Peyer's patch (tissue), 4 donors: ENCODE measurements around the gene CCDC126. TPM values are rescaled to one million over a fixed set of nuclear protein-coding genes. Genes with fewer than 3 reads are reported as not detected.

Experiments
- DNase-seq, 3 donors: peaks; one replicate each; pipeline ENCODE4 v3.0.0-alpha.2; 2017 to 2019
- H3K27ac ChIP-seq, 4 donors: fragments of 200-600 bp; sonication (generic); one replicate each; pipeline ENCODE4 v1.5.1; 2016 to 2019
- H3K27me3 ChIP-seq, 2 donors: fragments of 200-600 bp; sonication (generic); one replicate each; pipeline ENCODE4 v1.5.1; 2019
- H3K36me3 ChIP-seq, 3 donors: fragments of 200-600 bp; sonication (generic); one replicate each; pipeline ENCODE4 v1.5.1; 2016 to 2019
- H3K4me1 ChIP-seq, 4 donors: fragments of 200-600 bp; sonication (generic); one replicate each; pipeline ENCODE4 v1.5.1; 2016 to 2019
- H3K4me3 ChIP-seq, 4 donors: fragments of 200-600 bp; sonication (generic); 1 replicate in 3 of 4; 2 replicates in 1 of 4; pipeline ENCODE4 v1.5.1; 2016 to 2019; ENCODE audit warnings: mild to moderate bottlenecking in 1 of 4
- H3K9me3 ChIP-seq, 4 donors: fragments of 200-600 bp; sonication (generic); one replicate each; pipeline ENCODE4 v1.5.1; 2016 to 2019; ENCODE audit warnings: mild to moderate bottlenecking in 1 of 4
- POLR2A ChIP-seq, 2 donors: fragments of 450-650 bp; IDR thresholded peaks; one replicate each; pipeline ENCODE4 v1.5.1; 2017; ENCODE audit warnings: antibody characterized with exemption in 2 of 2, mild to moderate bottlenecking in 2 of 2, moderate library complexity in 2 of 2
- total RNA-seq, 4 donors: library from RNA; depleted of rRNA; stranded (reverse); fragments of >200 nt; gene quantifications; one replicate each; pipeline ENCODE4 v1.1.0, GENCODE V29; 2016
- TF ChIP-seq, protein P1 (sequence below), 6 experiments: fragments of 450-650 bp in 4 of 6; fragments of 200-600 bp in 2 of 6; sonication (generic) in 1 of 6; IDR thresholded peaks; one replicate each; pipeline ENCODE4 v1.5.1; 2017 to 2019; ENCODE audit warnings: antibody characterized with exemption in 6 of 6, mild to moderate bottlenecking in 3 of 6, moderate library complexity in 1 of 6

Gene CCDC126
- total RNA-seq, 4 donors from 2014 or later: 18.5 to 21.4 (median 20.0) TPM

DNA sequence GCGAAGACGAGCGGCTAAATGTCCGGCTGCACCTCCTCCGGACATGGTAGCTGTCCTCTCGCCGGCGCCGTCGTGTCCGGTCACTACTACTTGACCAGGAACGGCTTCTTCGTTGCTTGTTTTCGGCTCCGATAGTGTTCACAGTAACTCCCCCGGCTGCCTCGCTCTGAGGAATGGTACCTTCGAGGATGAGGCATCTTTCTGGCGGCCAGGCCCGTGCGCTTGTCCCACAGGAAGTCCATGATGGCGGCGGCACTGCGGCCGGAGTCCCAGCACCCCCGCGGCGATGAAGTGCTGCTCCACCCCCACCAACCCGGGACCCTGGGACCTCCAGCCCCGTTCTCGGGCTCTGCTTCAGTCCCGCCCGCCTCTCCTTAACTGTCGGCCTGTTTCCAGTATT, 11.0 kb upstream of the CCDC126 start:
- no peaks in the 10 kb centered on the region for H3K9me3 ChIP-seq
- H3K27ac ChIP-seq: no peak overlapping the region
- no peaks in the 10 kb centered on the region for H3K4me1 ChIP-seq
- H3K4me3 ChIP-seq: no peak overlapping the region
- no peaks in the 10 kb centered on the region for H3K27me3 ChIP-seq
- TF ChIP-seq, protein P1, sequence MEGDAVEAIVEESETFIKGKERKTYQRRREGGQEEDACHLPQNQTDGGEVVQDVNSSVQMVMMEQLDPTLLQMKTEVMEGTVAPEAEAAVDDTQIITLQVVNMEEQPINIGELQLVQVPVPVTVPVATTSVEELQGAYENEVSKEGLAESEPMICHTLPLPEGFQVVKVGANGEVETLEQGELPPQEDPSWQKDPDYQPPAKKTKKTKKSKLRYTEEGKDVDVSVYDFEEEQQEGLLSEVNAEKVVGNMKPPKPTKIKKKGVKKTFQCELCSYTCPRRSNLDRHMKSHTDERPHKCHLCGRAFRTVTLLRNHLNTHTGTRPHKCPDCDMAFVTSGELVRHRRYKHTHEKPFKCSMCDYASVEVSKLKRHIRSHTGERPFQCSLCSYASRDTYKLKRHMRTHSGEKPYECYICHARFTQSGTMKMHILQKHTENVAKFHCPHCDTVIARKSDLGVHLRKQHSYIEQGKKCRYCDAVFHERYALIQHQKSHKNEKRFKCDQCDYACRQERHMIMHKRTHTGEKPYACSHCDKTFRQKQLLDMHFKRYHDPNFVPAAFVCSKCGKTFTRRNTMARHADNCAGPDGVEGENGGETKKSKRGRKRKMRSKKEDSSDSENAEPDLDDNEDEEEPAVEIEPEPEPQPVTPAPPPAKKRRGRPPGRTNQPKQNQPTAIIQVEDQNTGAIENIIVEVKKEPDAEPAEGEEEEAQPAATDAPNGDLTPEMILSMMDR (IDR thresholded peaks at IDR 0.05): no peak
- TF ChIP-seq POLR2A (IDR thresholded peaks at IDR 0.05): no peak
- H3K36me3 ChIP-seq: no peaks in the 10 kb centered on the region
- no peak for DNase-seq

DNA sequence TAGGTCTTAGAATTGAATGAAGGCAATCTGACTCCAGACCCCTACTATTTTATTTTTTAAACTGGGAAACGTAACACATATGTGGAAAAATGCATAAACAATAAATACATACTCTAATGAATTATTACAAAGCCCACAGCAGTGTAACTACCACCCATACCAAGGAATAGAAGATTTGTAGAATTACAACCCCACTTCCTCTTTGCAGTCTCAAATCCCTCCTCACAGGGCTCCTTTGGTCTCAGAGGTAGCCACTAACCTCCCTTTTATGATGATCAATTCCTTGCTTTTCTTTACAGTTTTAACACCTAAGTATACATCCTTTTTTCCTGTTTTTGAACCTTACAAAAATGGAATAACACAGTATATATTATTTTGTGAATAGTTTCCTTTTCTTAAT, 6.7 kb upstream of the CCDC126 start:
- DNase-seq: no peak
- Histone ChIP-seq H3K4me3 (no peak overlapping the region), H3K4me1 (no peaks in the 10 kb centered on the region), H3K27me3 (no peaks in the 10 kb centered on the region), H3K9me3 (no peaks in the 10 kb centered on the region), H3K36me3 (no peaks in the 10 kb centered on the region), H3K27ac (no peak overlapping the region)
- no peak for TF ChIP-seq POLR2A (IDR thresholded peaks at IDR 0.05)
- TF ChIP-seq, protein P1 (IDR thresholded peaks at IDR 0.05): no peak

DNA sequence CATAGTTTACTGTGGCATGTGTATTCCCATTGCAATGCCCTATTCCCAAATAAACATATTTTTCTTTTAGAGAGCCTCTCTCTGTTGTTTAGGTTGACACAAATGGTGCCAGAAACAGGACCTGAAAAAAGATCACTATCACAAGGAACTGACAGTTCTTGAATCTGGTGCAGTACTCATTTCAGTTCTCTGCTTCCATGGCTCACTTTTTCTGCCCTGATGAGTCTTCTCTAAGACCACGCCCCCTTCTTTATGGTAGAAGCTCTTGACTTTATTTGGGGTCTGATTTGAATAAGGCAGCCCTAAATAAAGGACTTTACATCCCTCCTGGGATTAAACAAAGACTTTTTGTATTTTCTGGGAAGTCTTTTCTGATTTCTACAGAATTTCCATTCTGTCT, 3.5 kb upstream of the CCDC126 start:
- no peaks in the 10 kb centered on the region for H3K36me3 ChIP-seq
- no peak for TF ChIP-seq POLR2A (IDR thresholded peaks at IDR 0.05)
- TF ChIP-seq, protein P1 (IDR thresholded peaks at IDR 0.05): no peak
- H3K9me3 ChIP-seq: no peaks in the 10 kb centered on the region
- H3K4me3 ChIP-seq: no peak overlapping the region
- DNase-seq: no peak
- H3K27ac ChIP-seq: no peak overlapping the region
- H3K27me3 ChIP-seq: no peaks in the 10 kb centered on the region
- H3K4me1 ChIP-seq: peaks cover 0 to 8% (median 0%) of the 10 kb centered on the region in 4 donors

DNA sequence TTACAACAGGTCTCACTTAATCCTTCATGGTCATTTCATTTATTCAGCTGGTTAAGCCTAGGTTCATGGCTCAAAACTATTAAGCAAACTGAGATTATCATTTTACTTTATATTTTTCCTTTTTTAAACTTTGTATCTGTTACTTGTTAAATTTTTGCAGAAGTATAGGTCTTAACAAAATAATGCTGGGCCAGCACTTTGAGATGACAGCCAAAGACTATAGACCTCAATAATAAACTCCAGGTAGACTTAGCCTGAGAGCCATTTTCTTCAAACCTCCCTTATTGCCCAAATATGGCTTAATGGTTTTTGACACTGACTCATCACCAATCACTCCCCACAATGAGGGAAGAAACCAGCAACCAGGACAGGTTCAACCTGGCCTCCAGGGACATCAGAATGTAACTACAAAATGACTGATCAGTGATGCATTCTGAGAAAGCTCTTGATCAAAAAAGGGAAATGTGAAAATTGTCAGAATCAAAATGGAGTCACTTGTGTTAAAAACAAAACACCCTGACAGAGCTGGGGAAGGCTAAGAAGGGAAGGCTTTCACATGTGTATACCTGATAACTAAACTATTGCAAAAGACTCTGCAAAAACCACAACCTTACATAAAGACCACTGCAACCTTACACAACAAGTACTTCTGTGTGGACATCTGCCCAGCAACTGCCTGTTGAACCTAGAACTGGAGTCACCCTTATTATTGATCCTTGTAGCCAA, 2.1 kb upstream of the CCDC126 start:
- peaks cover 0 to 14% (median 0%) of the 10 kb centered on the region in 4 donors for H3K4me1 ChIP-seq
- no peaks in the 10 kb centered on the region for H3K9me3 ChIP-seq
- H3K36me3 ChIP-seq: no peaks in the 10 kb centered on the region
- no peak for TF ChIP-seq POLR2A (IDR thresholded peaks at IDR 0.05)
- TF ChIP-seq, protein P1 (IDR thresholded peaks at IDR 0.05): no peak
- H3K27me3 ChIP-seq: no peaks in the 10 kb centered on the region
- no peak overlapping the region for H3K4me3 ChIP-seq
- no peak overlapping the region for H3K27ac ChIP-seq
- no peak for DNase-seq

DNA sequence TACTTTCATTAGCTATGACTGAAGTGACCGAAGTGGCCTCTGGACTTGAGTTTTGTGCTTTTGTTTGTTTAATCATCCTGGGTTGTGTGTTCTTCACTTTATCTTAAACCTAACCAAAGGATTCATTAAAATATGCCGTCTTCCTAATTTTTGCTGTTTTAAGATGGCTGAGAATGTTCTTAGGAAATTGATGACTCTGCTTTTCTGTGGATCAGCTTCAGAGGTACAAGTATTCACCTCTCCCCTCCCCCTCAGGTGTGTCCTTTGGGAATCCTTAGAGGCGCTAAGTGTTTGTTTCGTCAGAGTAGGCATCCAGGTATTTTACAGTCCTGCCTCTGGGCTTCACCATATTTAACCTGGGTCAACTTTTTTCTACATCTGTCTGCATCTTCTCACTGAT, 1.1 kb downstream of the CCDC126 start:
- H3K27me3 ChIP-seq: no peaks in the 10 kb centered on the region
- TF ChIP-seq, protein P1 (IDR thresholded peaks at IDR 0.05): no peak
- TF ChIP-seq POLR2A (IDR thresholded peaks at IDR 0.05): no peak
- DNase-seq: no peak

More for the DNA sequence above, 1.1 kb downstream of the CCDC126 start:
- Histone ChIP-seq H3K4me1 (peaks cover 0 to 22% (median 1%) of the 10 kb centered on the region in 4 donors), H3K27ac (peak overlapping the region in 3 of 4 donors; percentile 83 to 100 (median 98)), H3K4me3 (peak overlapping the region; percentile 66 to 98 (median 82)), H3K36me3 (no peaks in the 10 kb centered on the region), H3K9me3 (no peaks in the 10 kb centered on the region)
